H1 (cell line): ENCODE measurements around the gene LRRC74B. TPM values are rescaled to one million over a fixed set of nuclear protein-coding genes. Genes with fewer than 3 reads are reported as not detected.

Experiments
- CTCF ChIA-PET: fragments of 300-600 bp; sonication (Branson Sonifier 250); formaldehyde crosslinking; loops from one replicate; lab custom pipeline; 2021; ENCODE audit not compliant: partially characterized antibody; lab: Charles Lee
- POLR2A ChIA-PET: fragments of 300-600 bp; sonication (Branson Sonifier 250); formaldehyde crosslinking; loops from one replicate; lab custom pipeline; 2021; ENCODE audit warnings: inconsistent platforms; ENCODE audit not compliant: partially characterized antibody; lab: Charles Lee
- DNase-seq, 2 experiments: peaks; one replicate each; pipeline versions ENCODE4 v3.0.0 to v3.0.0-alpha.2; 2010 to 2022; ENCODE audit warnings: low spot score in 2 of 2, low read depth in 1 of 2, mixed read lengths in 1 of 2
- FAIRE-seq: peaks from 2 replicates; lab custom pipeline; 2011; peaks lifted over from hg19 to GRCh38; lab: Jason Lieb, UNC
- H2AFZ ChIP-seq: 2 replicates; pipeline ENCODE4 v1.8.1; 2012; ENCODE audit warnings: low read length, inconsistent platforms
- H2AK5ac ChIP-seq: 2 replicates; pipeline ENCODE4 v1.6.1; 2013; ENCODE audit warnings: low read depth, low read length
- H2BK120ac ChIP-seq: replicated peaks from 2 replicates; pipeline ENCODE3; 2013; ENCODE audit warnings: low read depth, low read length, inconsistent platforms
- H2BK12ac ChIP-seq: 2 replicates; pipeline ENCODE4 v1.6.1; 2013; ENCODE audit warnings: low read depth, low read length
- H2BK15ac ChIP-seq: 2 replicates; pipeline ENCODE4 v1.6.1; 2013; ENCODE audit warnings: low read length
- H2BK20ac ChIP-seq: 2 replicates; pipeline ENCODE4 v1.6.1; 2013; ENCODE audit warnings: low read length
- H2BK5ac ChIP-seq: 2 replicates; pipeline ENCODE4 v1.6.1; 2013; ENCODE audit warnings: low read depth, low read length
- H3K14ac ChIP-seq: 2 replicates; pipeline ENCODE4 v1.6.1; 2013; ENCODE audit warnings: inconsistent platforms; ENCODE audit not compliant: insufficient read length
- H3K18ac ChIP-seq: 2 replicates; pipeline ENCODE4 v1.6.1; 2013; ENCODE audit warnings: low read length; ENCODE audit errors: extremely low read depth
- H3K23ac ChIP-seq: 2 replicates; pipeline ENCODE4 v1.6.1; 2013; ENCODE audit warnings: inconsistent platforms; ENCODE audit not compliant: insufficient read length
- H3K23me2 ChIP-seq: 2 replicates; pipeline ENCODE4 v1.6.1; 2013; ENCODE audit warnings: low read depth, low read length
- H3K27ac ChIP-seq: 2 replicates; pipeline ENCODE4 v1.6.1; 2011; ENCODE audit warnings: low read depth, low read length, inconsistent platforms
- H3K27me3 ChIP-seq, 4 experiments: replicated peaks in 1 of 4; 1 replicate in 1 of 4; 2 replicates in 3 of 4; pipeline versions ENCODE4 v1.6.1 to v1.8.1; 2011 to 2013; ENCODE audit warnings: low read length in 3 of 4, mild to moderate bottlenecking in 3 of 4, inconsistent platforms in 2 of 4, mixed read lengths in 2 of 4, moderate library complexity in 1 of 4; ENCODE audit not compliant: control insufficient read depth in 3 of 4, insufficient read depth in 3 of 4; ENCODE audit errors: extremely low read depth in 1 of 4
- H3K36me3 ChIP-seq, 4 experiments: 2 replicates each; pipeline versions ENCODE4 v1.6.1 to v1.8.1; 2011 to 2013; ENCODE audit warnings: mild to moderate bottlenecking in 4 of 4, low read length in 3 of 4, moderate library complexity in 2 of 4, control low read depth in 1 of 4, inconsistent platforms in 1 of 4; ENCODE audit not compliant: insufficient read depth in 4 of 4, control insufficient read depth in 2 of 4
- H3K4ac ChIP-seq: replicated peaks from 2 replicates; pipeline ENCODE3; 2013; ENCODE audit warnings: low read length, low read depth, mixed read lengths, inconsistent platforms; ENCODE audit not compliant: insufficient read length
- H3K4me1 ChIP-seq, 4 experiments: replicated peaks in 1 of 4; 1 replicate in 1 of 4; 2 replicates in 3 of 4; pipeline versions ENCODE4 v1.6.1 to v1.8.1; 2011 to 2013; ENCODE audit warnings: low read length in 3 of 4, inconsistent platforms in 2 of 4, mixed read lengths in 1 of 4; ENCODE audit not compliant: insufficient read depth in 4 of 4, control insufficient read depth in 3 of 4
- H3K4me2 ChIP-seq, 2 experiments: 2 replicates each; pipeline versions ENCODE4 v1.6.1 to v1.8.1; 2011 to 2013; ENCODE audit warnings: low read depth in 2 of 2, low read length in 2 of 2, control low read depth in 1 of 2, inconsistent platforms in 1 of 2, mild to moderate bottlenecking in 1 of 2; ENCODE audit not compliant: insufficient read depth in 1 of 2
- H3K4me3 ChIP-seq, 4 experiments: fragments of 200-600, 300-600 bp in 1 of 4; sonication (generic), shearing (Covaris generic), sonication (Bioruptor Twin) in 1 of 4; 2 replicates each; pipeline versions ENCODE4 v1.5.1 to v1.8.1; 2011 to 2016; ENCODE audit warnings: low read length in 4 of 4, low read depth in 3 of 4, control low read depth in 2 of 4, inconsistent platforms in 2 of 4, mild to moderate bottlenecking in 2 of 4, mixed read lengths in 1 of 4, moderate library complexity in 1 of 4; ENCODE audit not compliant: insufficient read depth in 2 of 4; ENCODE audit errors: extremely low read depth in 1 of 4
- H3K56ac ChIP-seq: replicated peaks from 2 replicates; pipeline ENCODE3; 2013; ENCODE audit warnings: low read depth, mild to moderate bottlenecking, mixed read lengths, low read length, inconsistent platforms; ENCODE audit not compliant: insufficient read length
- H3K79me1 ChIP-seq: 2 replicates; pipeline ENCODE4 v1.6.1; 2013; ENCODE audit warnings: low read depth, low read length, control low read depth
- H3K79me2 ChIP-seq, 2 experiments: 2 replicates each; pipeline versions ENCODE4 v1.6.1 to v1.8.1; 2012 to 2013; ENCODE audit warnings: low read length in 2 of 2, mild to moderate bottlenecking in 2 of 2, inconsistent platforms in 1 of 2; ENCODE audit not compliant: insufficient read depth in 2 of 2, control insufficient read depth in 1 of 2
- H3K9ac ChIP-seq, 4 experiments: replicated peaks in 1 of 4; 1 replicate in 1 of 4; 2 replicates in 3 of 4; pipeline versions ENCODE4 v1.6.1 to v1.8.1; 2011 to 2013; ENCODE audit warnings: low read depth in 3 of 4, low read length in 3 of 4, control low read depth in 2 of 4, mild to moderate bottlenecking in 2 of 4, moderate library complexity in 2 of 4, inconsistent platforms in 1 of 4; ENCODE audit errors: extremely low read depth in 1 of 4
- H3K9me3 ChIP-seq, 2 experiments: 2 replicates each; pipeline versions ENCODE4 v1.6.1 to v1.8.1; 2012 to 2013; ENCODE audit warnings: mild to moderate bottlenecking in 2 of 2, moderate library complexity in 2 of 2, control low read depth in 1 of 2, inconsistent platforms in 1 of 2, low read depth in 1 of 2, low read length in 1 of 2, mixed read lengths in 1 of 2; ENCODE audit not compliant: insufficient read depth in 2 of 2
- H4K20me1 ChIP-seq, 2 experiments: replicated peaks in 1 of 2; 2 replicates each; pipeline versions ENCODE3 to v1.8.1; 2011 to 2013; ENCODE audit warnings: inconsistent platforms in 2 of 2, low read length in 2 of 2, mild to moderate bottlenecking in 1 of 2; ENCODE audit not compliant: insufficient read depth in 2 of 2, control insufficient read depth in 1 of 2
- H4K5ac ChIP-seq: 2 replicates; pipeline ENCODE4 v1.6.1; 2013; ENCODE audit warnings: low read length, low read depth, mixed read lengths, inconsistent platforms; ENCODE audit not compliant: insufficient read length
- H4K8ac ChIP-seq: 2 replicates; pipeline ENCODE4 v1.8.0; 2013; ENCODE audit warnings: mild to moderate bottlenecking, moderate library complexity, low read length, inconsistent platforms; ENCODE audit not compliant: insufficient read depth; ENCODE audit errors: extremely low read depth
- H4K91ac ChIP-seq: replicated peaks from 2 replicates; pipeline ENCODE3; 2013; ENCODE audit warnings: low read length, mixed read lengths, inconsistent platforms; ENCODE audit not compliant: insufficient read length
- CHD1 ChIP-seq: IDR thresholded peaks from 2 replicates; pipeline ENCODE4 v1.6.1; 2012; ENCODE audit warnings: low read depth, low read length, improper control_type of control experiment
- NANOG ChIP-seq: IDR thresholded peaks from 2 replicates; pipeline ENCODE4 v1.6.1; 2011; ENCODE audit warnings: low read length, low read depth, mild to moderate bottlenecking, inconsistent platforms; ENCODE audit not compliant: insufficient read depth, poor library complexity, severe bottlenecking
- WGBS, 2 experiments: shearing (Covaris generic) in 1 of 2; methylation state at CpG; one replicate each; pipeline versions ENCODE4 v1.1.6 to v1.1.7; 2013 to 2015; ENCODE audit warnings: low lambda C conversion rate in 2 of 2, mixed read lengths in 2 of 2, inconsistent platforms in 1 of 2, low coverage in 1 of 2, missing lambda C conversion rate in 1 of 2; ENCODE audit not compliant: insufficient replicate concordance in 2 of 2, insufficient coverage in 1 of 2, insufficient read length in 1 of 2; ENCODE audit errors: extremely low coverage in 1 of 2, missing lambda C conversion rate in 1 of 2; 5-methylcytosine and 5-hydroxymethylcytosine counted together
- polyA plus RNA-seq, 7 experiments: library from polyadenylated mRNA; depleted of rRNA in 3 of 7; stranded (reverse) in 5 of 7; unstranded in 2 of 7; fragments of >200 nt in 5 of 7; fragments of 200-250 nt in 2 of 7; gene quantifications; 1 replicate in 5 of 7; 2 replicates in 1 of 7; 4 replicates in 1 of 7; pipeline versions ENCODE4 v1.2.1 to v1.2.3, GENCODE V29; 2011 to 2013; ENCODE audit warnings: missing spikeins in 2 of 7, mixed read lengths in 2 of 7
- total RNA-seq: library from RNA; stranded (reverse); fragmentation: NEBNext Ultra II Directional; extraction: Animal tissue kit (Norgen Biotek cat#: 25700); gene quantifications from 2 replicates; pipeline ENCODE4 v1.2.1, GENCODE V29; 2021
- TF ChIP-seq, protein P1 (sequence below): IDR thresholded peaks from 2 replicates; pipeline ENCODE4 v1.6.1; 2012; ENCODE audit warnings: inconsistent platforms

LRRC74B gene
- total and polyA plus RNA-seq, 2 of the 8 experiments (the other 6 are each of a cell fraction or from before 2014, with no cell fraction given): not detected

DNA sequence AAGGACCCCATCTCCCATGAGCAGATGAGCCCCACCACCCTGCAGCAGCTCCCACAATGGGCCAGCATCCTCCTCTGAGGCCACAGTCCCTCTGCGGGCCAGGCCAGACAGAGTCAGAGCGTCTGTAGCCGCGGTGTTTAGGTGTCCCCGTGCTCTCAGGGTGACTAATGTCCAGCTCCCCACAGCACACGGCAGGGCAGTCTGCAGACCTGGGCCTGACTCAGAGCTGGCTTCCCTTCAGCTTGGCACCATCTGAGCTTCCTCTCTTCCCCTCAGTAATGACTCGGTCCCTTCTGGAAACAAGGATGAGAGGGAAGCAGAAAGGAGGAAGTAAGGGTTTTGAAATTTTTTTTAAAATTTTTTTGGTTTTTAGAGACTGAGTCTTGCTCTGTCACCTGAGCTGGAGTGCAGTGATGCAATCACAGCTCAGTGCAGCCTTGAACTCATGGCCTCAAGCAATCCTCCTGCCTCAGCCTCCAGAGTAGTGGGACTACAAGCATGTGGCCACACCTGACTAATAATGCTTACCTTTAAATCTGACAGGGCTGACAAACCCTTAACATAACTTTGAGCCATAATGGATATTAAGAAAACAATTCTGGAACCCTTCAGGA is 28.5 kb downstream of the LRRC74B start:
- Histone ChIP-seq H3K4me1 (no peaks in the 10 kb centered on the region; a peak in 1 of 7 replicates), H3K23me2 (no peaks in the 10 kb centered on the region), H4K8ac (no peak overlapping the region), H2AK5ac (no peak overlapping the region), H3K23ac (no peak overlapping the region), H2BK15ac (no peak overlapping the region), H3K27ac (no peak overlapping the region), H3K9me3 (no peaks in the 10 kb centered on the region), H3K36me3 (no peaks in the 10 kb centered on the region), H3K4ac (no peak overlapping the region), H3K14ac (no peak overlapping the region), H3K79me2 (no peaks in the 10 kb centered on the region), H3K27me3 (no peaks in the 10 kb centered on the region), H3K4me2 (no peak overlapping the region), H4K20me1 (no peaks in the 10 kb centered on the region), H2BK20ac (no peak overlapping the region), H4K91ac (no peak overlapping the region), H2BK5ac (no peak overlapping the region), H2BK12ac (no peak overlapping the region), H4K5ac (no peak overlapping the region), H3K4me3 (no peak overlapping the region), H3K56ac (no peak overlapping the region), H3K79me1 (no peaks in the 10 kb centered on the region), H2BK120ac (no peak overlapping the region), H2AFZ (no peak overlapping the region), H3K18ac (no peak overlapping the region), H3K9ac (no peak overlapping the region)
- FAIRE-seq (no peak), DNase-seq (no peak)
- ChIA-PET CTCF (interaction anchor here (1.0 to 1.9 kb wide), 3 partner anchors 28 to 57 kb away, joined by 3 to 5 read pairs (median 4); no protein-coding TSS in a partner anchor), POLR2A (no interaction called here)
- TF ChIP-seq CHD1 (no peak), NANOG (no peak)
- TF ChIP-seq, protein P1, sequence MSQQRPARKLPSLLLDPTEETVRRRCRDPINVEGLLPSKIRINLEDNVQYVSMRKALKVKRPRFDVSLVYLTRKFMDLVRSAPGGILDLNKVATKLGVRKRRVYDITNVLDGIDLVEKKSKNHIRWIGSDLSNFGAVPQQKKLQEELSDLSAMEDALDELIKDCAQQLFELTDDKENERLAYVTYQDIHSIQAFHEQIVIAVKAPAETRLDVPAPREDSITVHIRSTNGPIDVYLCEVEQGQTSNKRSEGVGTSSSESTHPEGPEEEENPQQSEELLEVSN: no peak
- WGBS, 2 experiments: 76% methylated on average over 7 of the region's 7 CpGs; no CpG with 5 or more reads in 1 of the 2 experiments
